ENCODE data around the gene GABRD. TPM values are rescaled to one million over a fixed set of nuclear protein-coding genes. Genes with fewer than 3 reads are reported as not detected.
A peak's percentile ranks its signal among the peaks of the same experiment; 100 is the strongest.

Gene GABRD
- total RNA-seq, 1 donor from 2014 or later, result not detected

- H3K36me3 ChIP-seq (ENCODE audit: insufficient read depth, low read length), result no peaks in the 10 kb centered on the region
- no peaks in the 10 kb centered on the region for H3K4me1 ChIP-seq (ENCODE audit: insufficient read depth, low read length)
- peaks cover 3% of the 10 kb centered on the region for H3K4me1 Mint-ChIP-seq (ENCODE audit: low read depth, unreplicated experiment)
- H2AFZ ChIP-seq (ENCODE audit: low read depth, low read length), result no peak overlapping the region
- H3K9ac ChIP-seq (ENCODE audit: low read length), result no peak overlapping the region
- peaks cover 3% of the 10 kb centered on the region for H3K9me3 ChIP-seq (ENCODE audit: insufficient read depth, low read depth, low read length)
- H3K9me3 Mint-ChIP-seq (ENCODE audit: unreplicated experiment), result peaks cover 3% of the 10 kb centered on the region
- no peak overlapping the region for H3K4me3 ChIP-seq (ENCODE audit: insufficient read depth, low read depth, low read length)
- DNase-seq (ENCODE audit: low read depth), result no peak
- H3K27ac ChIP-seq (ENCODE audit: low read depth, low read length), result no peak overlapping the region
- TF ChIP-seq EZH2 (IDR thresholded peaks at IDR 0.05; ENCODE audit: insufficient read depth, low read length), result no peak
- no peak for TF ChIP-seq CTCF (IDR thresholded peaks at IDR 0.05; ENCODE audit: insufficient read depth, low read depth, low read length)
- H3K4me2 ChIP-seq (ENCODE audit: low read length), result no peak overlapping the region
- no peak overlapping the region for H3K27ac Mint-ChIP-seq (ENCODE audit: unreplicated experiment)
- FAIRE-seq, result no peak
- H3K4me3 Mint-ChIP-seq (ENCODE audit: unreplicated experiment), result no peak overlapping the region
- H4K20me1 ChIP-seq (ENCODE audit: insufficient read depth, low read length), result no peaks in the 10 kb centered on the region
- H3K27me3 ChIP-seq (ENCODE audit: insufficient read depth, low read length), result peaks cover 2% of the 10 kb centered on the region
- H3K27me3 Mint-ChIP-seq (ENCODE audit: low read depth, unreplicated experiment), result peaks cover 22% of the 10 kb centered on the region
- no peaks in the 10 kb centered on the region for H3K79me2 ChIP-seq (ENCODE audit: insufficient read depth, low read length)
- H3K36me3 Mint-ChIP-seq (ENCODE audit: low read depth, unreplicated experiment), result peaks cover 3% of the 10 kb centered on the region
Measured at GRCh38 chr1:1971017-1971416, 48.1 kb upstream of the GABRD start.

- peaks cover 3% of the 10 kb centered on the region for H3K4me1 Mint-ChIP-seq (ENCODE audit: low read depth, unreplicated experiment)
- no peak for FAIRE-seq
- H3K4me2 ChIP-seq (ENCODE audit: low read length), result no peak overlapping the region
- no peaks in the 10 kb centered on the region for H4K20me1 ChIP-seq (ENCODE audit: insufficient read depth, low read length)
- TF ChIP-seq CTCF (IDR thresholded peaks at IDR 0.05; ENCODE audit: insufficient read depth, low read depth, low read length) (no peak), EZH2 (IDR thresholded peaks at IDR 0.05; ENCODE audit: insufficient read depth, low read length) (no peak)
- peaks cover 7% of the 10 kb centered on the region for H3K9me3 Mint-ChIP-seq (ENCODE audit: unreplicated experiment)
- DNase-seq (ENCODE audit: low read depth), result no peak
- H3K4me1 ChIP-seq (ENCODE audit: insufficient read depth, low read length), result no peaks in the 10 kb centered on the region
- no peak overlapping the region for H2AFZ ChIP-seq (ENCODE audit: low read depth, low read length)
- H3K9me3 ChIP-seq (ENCODE audit: insufficient read depth, low read depth, low read length), result peaks cover 3% of the 10 kb centered on the region
- H3K27ac ChIP-seq (ENCODE audit: low read depth, low read length), result no peak overlapping the region
- no peaks in the 10 kb centered on the region for H3K79me2 ChIP-seq (ENCODE audit: insufficient read depth, low read length)
- no peak overlapping the region for H3K4me3 Mint-ChIP-seq (ENCODE audit: unreplicated experiment)
- no peak overlapping the region for H3K9ac ChIP-seq (ENCODE audit: low read length)
- no peaks in the 10 kb centered on the region for H3K36me3 ChIP-seq (ENCODE audit: insufficient read depth, low read length)
- H3K4me3 ChIP-seq (ENCODE audit: insufficient read depth, low read depth, low read length), result no peak overlapping the region
- H3K27me3 ChIP-seq (ENCODE audit: insufficient read depth, low read length), result no peaks in the 10 kb centered on the region
- peaks cover 25% of the 10 kb centered on the region for H3K27me3 Mint-ChIP-seq (ENCODE audit: low read depth, unreplicated experiment)
- H3K27ac Mint-ChIP-seq (ENCODE audit: unreplicated experiment), result peak overlapping the region; percentile 62
- peaks cover 3% of the 10 kb centered on the region for H3K36me3 Mint-ChIP-seq (ENCODE audit: low read depth, unreplicated experiment)
Measured at GRCh38 chr1:1971688-1972087, 47.5 kb upstream of the GABRD start.

GRCh38 chr1:1972976-1973715 is 46.0 kb upstream of the GABRD start:
- H3K36me3 ChIP-seq (ENCODE audit: insufficient read depth, low read length), result no peaks in the 10 kb centered on the region
- H3K27ac ChIP-seq (ENCODE audit: low read depth, low read length), result no peak overlapping the region
- H3K4me3 ChIP-seq (ENCODE audit: insufficient read depth, low read depth, low read length), result no peak overlapping the region
- H3K79me2 ChIP-seq (ENCODE audit: insufficient read depth, low read length), result no peaks in the 10 kb centered on the region
- no peak overlapping the region for H3K4me2 ChIP-seq (ENCODE audit: low read length)
- DNase-seq (ENCODE audit: low read depth) (no peak), FAIRE-seq (no peak)
- Mint-ChIP-seq H3K36me3 (ENCODE audit: low read depth, unreplicated experiment) (peaks cover 3% of the 10 kb centered on the region), H3K27ac (ENCODE audit: unreplicated experiment) (no peak overlapping the region), H3K27me3 (ENCODE audit: low read depth, unreplicated experiment) (peaks cover 27% of the 10 kb centered on the region), H3K4me3 (ENCODE audit: unreplicated experiment) (no peak overlapping the region), H3K9me3 (ENCODE audit: unreplicated experiment) (peaks cover 11% of the 10 kb centered on the region), H3K4me1 (ENCODE audit: low read depth, unreplicated experiment) (peaks cover 6% of the 10 kb centered on the region)
- TF ChIP-seq CTCF (IDR thresholded peaks at IDR 0.05; ENCODE audit: insufficient read depth, low read depth, low read length) (no peak), EZH2 (IDR thresholded peaks at IDR 0.05; ENCODE audit: insufficient read depth, low read length) (no peak)
- H4K20me1 ChIP-seq (ENCODE audit: insufficient read depth, low read length), result no peaks in the 10 kb centered on the region
- H2AFZ ChIP-seq (ENCODE audit: low read depth, low read length), result no peak overlapping the region
- no peaks in the 10 kb centered on the region for H3K27me3 ChIP-seq (ENCODE audit: insufficient read depth, low read length)
- no peak overlapping the region for H3K9ac ChIP-seq (ENCODE audit: low read length)
- peaks cover 3% of the 10 kb centered on the region for H3K9me3 ChIP-seq (ENCODE audit: insufficient read depth, low read depth, low read length)
- no peaks in the 10 kb centered on the region for H3K4me1 ChIP-seq (ENCODE audit: insufficient read depth, low read length)
